Neural crest cell (in vitro differentiated cells): Measurements from ENCODE around the gene NMRK2. TPM values are rescaled to one million over a fixed set of nuclear protein-coding genes. Genes with fewer than 3 reads are reported as not detected.
"Not testable (repeated sequence)": the region's sequence is repeated elsewhere in the genome, so short reads cannot be mapped to it uniquely, and the experiment has no call there.

Experiments
- DNase-seq: peaks from one replicate; pipeline ENCODE4 v3.0.0; 2021; ENCODE audit warnings: low read depth, mixed read lengths, low spot score
- H3K27ac Mint-ChIP-seq: one replicate; pipeline ENCODE4 v1.8.0; 2021; ENCODE audit warnings: mild to moderate bottlenecking, mixed read lengths; ENCODE audit not compliant: unreplicated experiment
- H3K27me3 Mint-ChIP-seq: 2 replicates; pipeline ENCODE4 v1.8.0; 2021; ENCODE audit warnings: low read depth, mild to moderate bottlenecking, mixed read lengths
- H3K36me3 Mint-ChIP-seq: 2 replicates; pipeline ENCODE4 v1.8.0; 2021; ENCODE audit warnings: low read depth, mild to moderate bottlenecking, mixed read lengths
- H3K4me1 Mint-ChIP-seq: 2 replicates; pipeline ENCODE4 v1.8.0; 2021; ENCODE audit warnings: mixed read lengths
- H3K4me3 Mint-ChIP-seq: one replicate; pipeline ENCODE4 v1.8.0; 2021; ENCODE audit warnings: mild to moderate bottlenecking, mixed read lengths
- H3K9me3 Mint-ChIP-seq: 2 replicates; pipeline ENCODE4 v1.8.0; 2021; ENCODE audit warnings: mixed read lengths
- total RNA-seq: library from RNA; stranded (reverse); gene quantifications from 2 replicates; pipeline ENCODE4 v1.2.1, GENCODE V29; 2021
- TF ChIP-seq, protein P1 (sequence below): fragments of 200-600 bp; sonication (generic); conservative IDR thresholded peaks from 2 replicates; pipeline ENCODE4 v1.5.0; 2021; ENCODE audit warnings: antibody characterized with exemption, mild to moderate bottlenecking

Gene NMRK2
- total RNA-seq, 1 donor from 2014 or later = not detected

- DNase-seq = no peak
- peaks cover 29% of the 10 kb centered on the region for H3K4me1 Mint-ChIP-seq
Observed at GRCh38 chr19:3966051-3967017, 33.5 kb downstream of the NMRK2 start.

GRCh38 chr19:3967983-3968382 lies 35.1 kb downstream of the NMRK2 start:
- H3K36me3 Mint-ChIP-seq, H3K9me3 Mint-ChIP-seq, H3K4me3 Mint-ChIP-seq, DNase-seq: not testable (repeated sequence)
- peak overlapping the region; percentile 99 for H3K27ac Mint-ChIP-seq
- H3K4me1 Mint-ChIP-seq = peaks cover 30% of the 10 kb centered on the region
- peaks cover 14% of the 10 kb centered on the region for H3K27me3 Mint-ChIP-seq

More at GRCh38 chr19:3966051-3967017, 33.5 kb downstream of the NMRK2 start:
- H3K27me3 Mint-ChIP-seq = peaks cover 13% of the 10 kb centered on the region
- no peaks in the 10 kb centered on the region for H3K9me3 Mint-ChIP-seq
- H3K27ac Mint-ChIP-seq = peak overlapping the region; percentile 67
- peaks cover 6% of the 10 kb centered on the region for H3K36me3 Mint-ChIP-seq
- H3K4me3 Mint-ChIP-seq = no peak overlapping the region
- TF ChIP-seq, protein P1, sequence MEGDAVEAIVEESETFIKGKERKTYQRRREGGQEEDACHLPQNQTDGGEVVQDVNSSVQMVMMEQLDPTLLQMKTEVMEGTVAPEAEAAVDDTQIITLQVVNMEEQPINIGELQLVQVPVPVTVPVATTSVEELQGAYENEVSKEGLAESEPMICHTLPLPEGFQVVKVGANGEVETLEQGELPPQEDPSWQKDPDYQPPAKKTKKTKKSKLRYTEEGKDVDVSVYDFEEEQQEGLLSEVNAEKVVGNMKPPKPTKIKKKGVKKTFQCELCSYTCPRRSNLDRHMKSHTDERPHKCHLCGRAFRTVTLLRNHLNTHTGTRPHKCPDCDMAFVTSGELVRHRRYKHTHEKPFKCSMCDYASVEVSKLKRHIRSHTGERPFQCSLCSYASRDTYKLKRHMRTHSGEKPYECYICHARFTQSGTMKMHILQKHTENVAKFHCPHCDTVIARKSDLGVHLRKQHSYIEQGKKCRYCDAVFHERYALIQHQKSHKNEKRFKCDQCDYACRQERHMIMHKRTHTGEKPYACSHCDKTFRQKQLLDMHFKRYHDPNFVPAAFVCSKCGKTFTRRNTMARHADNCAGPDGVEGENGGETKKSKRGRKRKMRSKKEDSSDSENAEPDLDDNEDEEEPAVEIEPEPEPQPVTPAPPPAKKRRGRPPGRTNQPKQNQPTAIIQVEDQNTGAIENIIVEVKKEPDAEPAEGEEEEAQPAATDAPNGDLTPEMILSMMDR = no peak

DNA sequence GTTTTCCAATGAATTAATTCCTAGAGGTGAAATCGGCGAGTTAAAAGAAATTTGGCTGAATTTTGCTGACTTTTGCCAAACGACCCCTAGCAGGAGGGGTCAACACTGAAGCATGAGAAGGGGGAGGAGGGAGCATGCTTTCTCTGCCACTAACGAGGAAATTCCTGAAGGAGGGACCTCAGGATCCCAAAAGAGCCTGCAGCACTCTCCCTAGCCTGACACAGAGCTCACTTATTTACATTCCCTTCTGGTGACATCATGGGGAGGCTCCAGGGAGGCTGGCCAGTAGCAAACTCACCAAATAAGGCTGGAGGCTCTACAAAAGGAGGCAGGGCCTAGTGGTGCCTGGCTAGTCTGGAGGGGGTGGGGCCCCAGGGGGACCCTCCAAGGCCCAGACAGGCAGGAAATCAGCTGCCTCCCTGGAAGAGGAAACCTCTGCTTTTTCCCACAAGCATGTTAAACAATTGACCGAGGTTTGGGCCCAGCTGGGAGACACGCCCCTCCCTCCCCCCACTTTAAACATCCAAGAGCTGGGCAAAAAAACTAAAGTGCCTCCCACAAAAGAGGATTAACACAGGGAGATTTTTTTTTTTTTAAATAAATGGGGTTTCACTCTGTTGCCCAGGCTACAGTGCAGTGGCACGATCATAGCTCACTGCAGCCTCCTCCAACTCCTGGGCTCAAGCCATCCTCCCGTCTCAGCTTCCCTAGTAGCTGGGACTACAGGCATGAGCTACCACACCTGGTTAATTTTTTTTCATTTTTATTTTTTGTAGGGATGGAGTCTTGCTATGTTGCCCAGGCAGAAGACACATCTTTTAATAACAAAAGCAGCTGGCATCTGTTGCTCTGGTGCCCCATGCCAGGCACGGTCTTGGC lies 35.9 kb downstream of the NMRK2 start:
- peaks cover 30% of the 10 kb centered on the region for H3K4me1 Mint-ChIP-seq
- peak overlapping the region; percentile 96 for H3K4me3 Mint-ChIP-seq
- DNase-seq = peak; percentile 66
- H3K27ac Mint-ChIP-seq = peak overlapping the region; percentile 99
- H3K36me3 Mint-ChIP-seq = peaks cover 8% of the 10 kb centered on the region
- H3K27me3 Mint-ChIP-seq = peaks cover 14% of the 10 kb centered on the region
- H3K9me3 Mint-ChIP-seq = no peaks in the 10 kb centered on the region
- TF ChIP-seq, protein P1 = no peak

DNA sequence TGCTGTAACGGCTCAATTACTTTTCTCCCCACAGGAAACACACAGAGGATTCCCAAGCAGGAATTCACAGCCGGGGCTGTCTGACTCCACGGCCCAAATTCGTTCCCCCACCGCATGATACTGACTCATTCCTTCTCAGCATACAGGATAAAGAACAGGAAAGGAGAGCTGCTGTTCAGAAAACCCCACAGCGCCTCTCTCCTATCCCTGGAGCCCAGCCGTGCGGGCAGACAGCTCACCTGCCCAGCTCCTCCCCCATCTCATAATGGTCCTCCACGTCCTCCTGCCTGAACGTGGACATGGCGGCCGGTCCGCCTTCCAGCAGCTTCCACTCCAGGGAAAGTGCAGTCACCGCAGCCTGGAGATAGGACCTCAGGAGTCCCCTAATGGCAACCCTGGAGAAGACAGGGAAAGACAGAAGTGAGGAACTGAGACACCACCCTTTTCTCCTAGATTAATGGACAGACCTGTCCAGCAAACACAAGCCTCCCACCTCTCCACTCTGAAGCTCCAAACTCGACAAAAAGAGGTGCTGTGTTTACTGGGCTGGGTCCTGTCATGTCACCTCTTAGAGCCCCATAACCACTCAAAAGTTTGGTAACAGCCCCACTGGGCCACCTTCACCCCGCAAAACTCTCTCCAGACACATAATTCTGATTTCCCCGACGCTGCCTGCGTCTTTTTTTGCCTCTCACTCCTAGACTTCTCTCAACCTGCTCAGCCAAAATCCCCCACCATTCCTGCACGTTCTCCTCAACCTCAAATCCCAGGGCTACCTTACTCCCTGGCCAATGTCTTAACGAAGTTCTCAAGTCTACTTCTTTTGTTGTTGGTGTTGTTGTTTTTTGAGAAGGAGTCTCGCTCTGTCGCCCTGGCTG lies 36.8 kb downstream of the NMRK2 start:
- Mint-ChIP-seq H3K36me3 (peaks cover 8% of the 10 kb centered on the region), H3K4me3 (peak overlapping the region; percentile 96), H3K9me3 (no peaks in the 10 kb centered on the region), H3K27ac (peak overlapping the region; percentile 44), H3K27me3 (peaks cover 14% of the 10 kb centered on the region), H3K4me1 (peaks cover 30% of the 10 kb centered on the region)
- no peak for DNase-seq
- TF ChIP-seq, protein P1 = peak; percentile 31

GRCh38 chr19:3970313-3970807 lies 37.5 kb downstream of the NMRK2 start:
- Mint-ChIP-seq H3K27ac (peak overlapping the region; percentile 44), H3K4me1 (peaks cover 30% of the 10 kb centered on the region), H3K4me3 (peak overlapping the region; percentile 96), H3K9me3 (no peaks in the 10 kb centered on the region), H3K36me3 (peaks cover 8% of the 10 kb centered on the region), H3K27me3 (peaks cover 14% of the 10 kb centered on the region)
- TF ChIP-seq, protein P1 = no peak
- DNase-seq = no peak
